NCI-H82 treated with DMSO at 0.1 percent for 48 hours (cell line): ENCODE results near the gene SNRK.

Experiments
- DNase-seq: peaks from one replicate; lab custom pipeline; 2025; ENCODE audit not compliant: unreplicated experiment; lab: John Stamatoyannopoulos, UW

The SNRK gene

GRCh38 chr3:43369404-43370292 lies 83.3 kb downstream of the SNRK start:
- DNase-seq = no peak

GRCh38 chr3:43370293-43370980 lies 84.1 kb downstream of the SNRK start:
- no peak for DNase-seq

- DNase-seq = no peak
Observed at GRCh38 chr3:43371494-43371893, 85.2 kb downstream of the SNRK start.

GRCh38 chr3:43372007-43372740 lies 85.8 kb downstream of the SNRK start:
- no peak for DNase-seq

GRCh38 chr3:43372809-43373559 lies 86.6 kb downstream of the SNRK start:
- DNase-seq = no peak

GRCh38 chr3:43373560-43373928 lies 87.2 kb downstream of the SNRK start:
- DNase-seq = no peak

GRCh38 chr3:43378066-43378935 lies 92.0 kb downstream of the SNRK start:
- no peak for DNase-seq

GRCh38 chr3:43379343-43379742 lies 93.0 kb downstream of the SNRK start:
- DNase-seq = no peak

- DNase-seq = no peak
Observed at GRCh38 chr3:43388175-43388574, 101.8 kb downstream of the SNRK start.

- no peak for DNase-seq
Observed at GRCh38 chr3:43388915-43389314, 102.6 kb downstream of the SNRK start.

- no peak for DNase-seq
Observed at GRCh38 chr3:43389388-43390254, 103.3 kb downstream of the SNRK start.

GRCh38 chr3:43390255-43390588 lies 103.9 kb downstream of the SNRK start:
- no peak for DNase-seq

- DNase-seq = no peak
Observed at GRCh38 chr3:43391621-43392020, 105.3 kb downstream of the SNRK start.

GRCh38 chr3:43394041-43394554 lies 107.8 kb downstream of the SNRK start:
- DNase-seq = no peak

GRCh38 chr3:43399034-43399433 lies 112.7 kb downstream of the SNRK start:
- DNase-seq = no peak

GRCh38 chr3:43400167-43400566 lies 113.8 kb downstream of the SNRK start:
- no peak for DNase-seq
